GM12865 (cell line): ENCODE results near the gene NCKIPSD.

Experiments
- DNase-seq: peaks from one replicate; pipeline ENCODE4 v3.0.0; 2010; ENCODE audit warnings: low read depth
- H3K4me3 ChIP-seq: 2 replicates; pipeline ENCODE4 v1.5.1; 2011; ENCODE audit warnings: mild to moderate bottlenecking, low read depth, low read length, control low read depth
- TF ChIP-seq, protein P1 (sequence below): IDR thresholded peaks from 2 replicates; pipeline ENCODE4 v1.5.1; 2011; ENCODE audit warnings: low read length, control low read depth, low read depth, inconsistent platforms; ENCODE audit not compliant: insufficient read depth; ENCODE audit errors: missing control alignments

NCKIPSD gene

DNA sequence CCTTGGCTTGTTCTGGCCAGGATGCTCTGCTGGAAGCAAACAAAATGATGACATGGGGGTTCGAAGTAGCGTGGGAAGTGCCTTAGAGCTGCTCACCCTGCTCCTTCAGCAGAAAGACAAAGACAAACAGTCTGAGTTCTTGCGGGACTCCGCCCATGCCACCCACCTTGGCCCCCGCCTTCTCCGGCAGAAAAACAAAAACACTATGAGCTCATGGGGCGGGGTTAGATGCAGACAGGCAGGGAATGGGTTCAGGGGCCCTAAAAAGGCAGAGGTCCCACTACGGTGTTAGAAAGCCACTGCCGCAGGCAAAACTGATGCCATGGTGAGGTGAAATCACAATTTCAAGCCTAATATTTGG, 9.7 kb upstream of the NCKIPSD start:
- no peak overlapping the region for H3K4me3 ChIP-seq
- no peak for DNase-seq
- TF ChIP-seq, protein P1, sequence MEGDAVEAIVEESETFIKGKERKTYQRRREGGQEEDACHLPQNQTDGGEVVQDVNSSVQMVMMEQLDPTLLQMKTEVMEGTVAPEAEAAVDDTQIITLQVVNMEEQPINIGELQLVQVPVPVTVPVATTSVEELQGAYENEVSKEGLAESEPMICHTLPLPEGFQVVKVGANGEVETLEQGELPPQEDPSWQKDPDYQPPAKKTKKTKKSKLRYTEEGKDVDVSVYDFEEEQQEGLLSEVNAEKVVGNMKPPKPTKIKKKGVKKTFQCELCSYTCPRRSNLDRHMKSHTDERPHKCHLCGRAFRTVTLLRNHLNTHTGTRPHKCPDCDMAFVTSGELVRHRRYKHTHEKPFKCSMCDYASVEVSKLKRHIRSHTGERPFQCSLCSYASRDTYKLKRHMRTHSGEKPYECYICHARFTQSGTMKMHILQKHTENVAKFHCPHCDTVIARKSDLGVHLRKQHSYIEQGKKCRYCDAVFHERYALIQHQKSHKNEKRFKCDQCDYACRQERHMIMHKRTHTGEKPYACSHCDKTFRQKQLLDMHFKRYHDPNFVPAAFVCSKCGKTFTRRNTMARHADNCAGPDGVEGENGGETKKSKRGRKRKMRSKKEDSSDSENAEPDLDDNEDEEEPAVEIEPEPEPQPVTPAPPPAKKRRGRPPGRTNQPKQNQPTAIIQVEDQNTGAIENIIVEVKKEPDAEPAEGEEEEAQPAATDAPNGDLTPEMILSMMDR, result no peak

DNA sequence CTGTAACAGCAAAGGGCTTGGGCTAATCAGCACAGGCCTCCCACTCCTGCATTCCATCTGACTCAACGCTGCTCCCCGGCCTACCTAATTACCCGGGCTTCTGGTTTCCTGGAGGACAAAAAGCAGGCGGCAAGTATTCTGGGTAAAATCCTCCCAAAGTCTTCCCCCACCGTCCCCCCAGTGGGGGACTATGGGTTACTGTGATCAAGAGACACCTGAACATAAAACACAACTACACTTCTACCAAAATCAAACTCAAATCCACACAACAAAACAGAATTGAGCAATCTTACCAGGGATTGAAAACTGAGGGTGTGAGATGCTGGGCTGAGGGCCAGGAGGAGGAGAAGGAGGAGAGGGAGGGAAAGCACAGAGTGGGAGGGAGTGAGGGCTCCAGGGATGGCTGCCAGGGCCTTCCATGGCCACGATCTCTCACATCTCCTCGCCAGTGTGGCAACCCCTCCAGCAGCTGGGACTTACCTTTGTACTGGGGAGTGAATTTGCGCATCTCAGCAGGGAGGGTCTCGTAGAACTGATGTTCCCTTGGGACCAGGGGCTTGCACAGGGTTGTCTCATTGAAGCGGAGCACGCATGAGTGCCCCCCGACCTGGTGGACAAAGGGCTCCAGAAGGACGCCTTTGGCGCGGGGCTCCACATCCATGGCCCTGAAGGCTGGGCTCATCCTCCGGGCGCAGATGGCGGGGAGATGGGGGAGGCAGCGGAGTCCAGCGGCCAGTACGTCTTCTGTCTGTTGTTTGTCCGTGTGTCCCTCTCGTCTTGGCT, 9.1 kb upstream of the NCKIPSD start:
- no peak overlapping the region for H3K4me3 ChIP-seq
- no peak for DNase-seq
- TF ChIP-seq, protein P1, result no peak

DNA sequence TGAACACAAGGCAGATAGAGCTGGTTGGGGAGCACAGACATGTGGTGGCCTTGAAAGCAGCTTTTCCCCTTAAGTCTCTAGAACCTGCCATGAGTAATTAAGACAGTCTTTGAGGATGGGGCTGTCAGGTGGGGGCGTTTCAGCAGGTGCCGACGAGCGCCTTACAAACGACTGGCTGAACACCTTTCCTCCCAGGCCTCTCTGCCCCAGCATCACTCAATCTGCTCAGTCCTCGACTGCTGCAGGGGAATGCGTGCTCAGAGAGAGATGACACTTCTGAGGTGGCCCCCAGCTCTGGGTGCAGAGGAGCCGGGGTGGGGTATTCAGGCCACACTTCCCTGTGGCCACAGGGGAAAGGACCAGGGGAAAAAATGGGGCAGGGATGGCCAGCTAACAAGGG, 8.1 kb upstream of the NCKIPSD start:
- no peak overlapping the region for H3K4me3 ChIP-seq
- TF ChIP-seq, protein P1, result no peak
- DNase-seq, result no peak

DNA sequence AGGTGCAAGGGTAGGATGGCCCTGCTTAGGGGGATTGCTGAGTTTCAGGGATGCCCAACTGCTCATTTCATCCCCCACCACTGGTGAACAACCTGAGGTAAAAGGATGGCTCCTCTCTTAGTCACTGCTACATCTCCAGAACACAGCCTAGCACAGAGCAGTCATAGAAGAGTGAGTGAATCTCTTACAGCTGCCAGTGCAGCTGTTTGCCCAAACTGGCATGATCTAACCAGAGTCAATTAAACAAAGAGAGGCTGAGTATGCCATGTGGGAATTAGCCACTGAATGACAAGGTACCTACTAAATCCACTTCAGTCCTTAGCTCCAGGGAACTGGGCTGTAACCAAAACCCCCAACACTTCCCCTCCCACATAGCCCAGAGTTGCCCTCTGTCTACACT, 6.8 kb upstream of the NCKIPSD start:
- no peak for DNase-seq
- TF ChIP-seq, protein P1, result no peak
- H3K4me3 ChIP-seq, result no peak overlapping the region

DNA sequence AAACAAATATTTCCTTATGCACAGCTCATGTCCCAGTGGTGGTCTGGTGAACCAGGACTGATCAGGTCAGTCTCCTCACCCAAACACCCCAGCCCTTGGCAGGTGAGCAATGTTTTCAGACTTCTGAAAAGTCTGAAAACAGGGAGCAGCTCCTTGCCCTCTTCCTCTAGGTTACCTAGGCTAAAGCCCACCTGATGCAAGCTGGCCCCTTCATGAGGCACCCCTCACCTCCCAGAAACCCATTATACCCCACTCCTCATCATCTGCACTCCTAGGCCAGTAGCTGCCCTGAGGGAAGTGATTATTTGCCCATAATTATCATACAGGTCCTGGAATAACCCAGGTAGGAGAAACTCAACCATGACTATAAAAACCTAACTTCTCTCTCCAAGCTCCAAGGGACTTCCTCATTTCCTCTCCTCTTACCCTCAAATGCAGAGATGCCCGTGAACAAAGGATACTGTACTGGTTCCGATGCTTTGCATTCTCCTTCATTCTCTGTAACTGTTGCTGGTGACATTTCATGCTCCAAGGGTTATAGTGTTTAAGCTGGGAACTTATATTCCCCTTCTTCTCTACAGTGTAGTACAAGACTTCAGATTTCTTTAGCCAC, 5.2 kb upstream of the NCKIPSD start:
- H3K4me3 ChIP-seq, result no peak overlapping the region
- TF ChIP-seq, protein P1, result no peak
- no peak for DNase-seq

DNA sequence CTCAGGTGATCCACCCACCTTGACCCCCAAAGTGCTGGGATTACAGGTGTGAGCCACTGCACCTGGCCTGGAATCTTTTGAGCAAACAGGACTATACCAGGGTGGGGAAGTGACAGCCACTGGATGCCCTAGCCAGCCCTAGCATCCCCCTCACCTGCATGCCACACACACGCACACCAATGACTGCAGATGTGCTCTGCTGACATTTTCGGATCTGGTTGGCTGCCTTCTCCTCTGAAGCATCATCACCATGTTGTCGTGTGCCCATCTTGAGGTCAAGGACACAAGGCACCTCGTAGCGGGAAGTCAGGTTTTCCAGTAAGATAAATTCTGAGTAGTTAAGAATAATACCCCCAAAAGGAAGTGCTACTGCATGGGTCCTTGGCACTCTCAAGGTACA, 3.7 kb upstream of the NCKIPSD start:
- TF ChIP-seq, protein P1, result no peak
- no peak for DNase-seq
- no peak overlapping the region for H3K4me3 ChIP-seq

DNA sequence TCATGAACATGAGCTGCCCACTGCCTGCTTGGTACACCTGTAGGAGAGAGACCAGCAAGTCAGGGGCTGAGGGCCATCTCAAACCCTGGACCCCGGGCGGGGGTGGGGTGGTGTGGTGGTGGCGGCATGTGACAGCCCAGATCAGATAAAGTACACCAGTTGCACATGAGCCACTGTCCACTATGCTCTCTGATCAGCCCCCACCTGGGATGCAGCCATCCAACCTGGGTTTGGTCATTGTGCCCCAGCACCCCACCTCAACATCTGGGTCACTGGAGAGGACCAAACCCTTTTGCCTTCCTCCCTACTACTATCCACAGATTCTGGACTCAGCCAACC, 3.0 kb upstream of the NCKIPSD start:
- DNase-seq, result no peak
- no peak overlapping the region for H3K4me3 ChIP-seq
- TF ChIP-seq, protein P1, result no peak
